ENCODE results near the gene SBF2.
"Not testable (repeated sequence)": the region's sequence is repeated elsewhere in the genome, so short reads cannot be mapped to it uniquely, and the experiment has no call there.

SBF2 gene

GRCh38 chr11:10261821-10262220 is 32.2 kb downstream of the SBF2 start:
- peak; percentile 61 for DNase-seq

GRCh38 chr11:10257478-10257877 is 36.5 kb downstream of the SBF2 start:
- DNase-seq: no peak

- DNase-seq: no peak
Measured at GRCh38 chr11:10255388-10256125, 38.5 kb downstream of the SBF2 start.

GRCh38 chr11:10249448-10250131 is 44.4 kb downstream of the SBF2 start:
- peak; percentile 74 for DNase-seq

- DNase-seq: peak; percentile 35
Measured at GRCh38 chr11:10247011-10247410, 47.0 kb downstream of the SBF2 start.

GRCh38 chr11:10243896-10244575 is 50.0 kb downstream of the SBF2 start:
- no peak for DNase-seq

GRCh38 chr11:10236840-10237239 is 57.2 kb downstream of the SBF2 start:
- no peak for DNase-seq

GRCh38 chr11:10233581-10233980 is 60.4 kb downstream of the SBF2 start:
- peak; percentile 85 for DNase-seq

- no peak for DNase-seq
Measured at GRCh38 chr11:10232756-10233155, 61.3 kb downstream of the SBF2 start.

GRCh38 chr11:10231803-10232202 is 62.2 kb downstream of the SBF2 start:
- DNase-seq: not testable (repeated sequence)

GRCh38 chr11:10225553-10225952 is 68.5 kb downstream of the SBF2 start:
- no peak for DNase-seq

- no peak for DNase-seq
Measured at GRCh38 chr11:10222399-10222798, 71.6 kb downstream of the SBF2 start.

- no peak for DNase-seq
Measured at GRCh38 chr11:10221342-10221741, 72.7 kb downstream of the SBF2 start.

- DNase-seq: no peak
Measured at GRCh38 chr11:10211470-10211869, 82.5 kb downstream of the SBF2 start.

- DNase-seq: no peak
Measured at GRCh38 chr11:10209326-10209725, 84.7 kb downstream of the SBF2 start.

GRCh38 chr11:10208131-10208575 is 85.9 kb downstream of the SBF2 start:
- DNase-seq: peak; percentile 53

- no peak for DNase-seq
Measured at GRCh38 chr11:10205928-10206327, 88.1 kb downstream of the SBF2 start.

GRCh38 chr11:10204021-10204420 is 90.0 kb downstream of the SBF2 start:
- no peak for DNase-seq

GRCh38 chr11:10201343-10201742 is 92.7 kb downstream of the SBF2 start:
- DNase-seq: peak; percentile 23

GRCh38 chr11:10197091-10197490 is 96.9 kb downstream of the SBF2 start:
- peak; percentile 90 for DNase-seq

GRCh38 chr11:10192036-10192435 is 102.0 kb downstream of the SBF2 start:
- peak; percentile 62 for DNase-seq

- DNase-seq: peak; percentile 58
Measured at GRCh38 chr11:10181811-10182210, 112.2 kb downstream of the SBF2 start.

GRCh38 chr11:10164621-10165020 is 129.4 kb downstream of the SBF2 start:
- no peak for DNase-seq

GRCh38 chr11:10162222-10162621 is 131.8 kb downstream of the SBF2 start:
- DNase-seq: no peak
